ENCODE measurements around the gene SIRT6.

DNA sequence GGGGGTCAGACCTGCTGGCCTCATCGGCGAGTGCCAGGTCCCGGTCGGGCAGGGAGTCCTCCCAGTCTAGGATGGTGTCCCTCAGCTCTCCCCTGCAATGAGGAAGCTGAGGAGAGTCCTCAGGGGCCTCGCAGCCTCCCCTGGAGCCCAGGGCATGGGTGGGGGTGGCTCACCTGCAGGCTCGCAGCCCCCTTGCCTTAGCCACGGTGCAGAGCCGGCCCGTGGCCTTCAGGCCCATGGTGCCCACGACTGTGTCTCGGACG, 6.8 kb downstream of the SIRT6 start:
- TF ChIP-seq, protein P1, sequence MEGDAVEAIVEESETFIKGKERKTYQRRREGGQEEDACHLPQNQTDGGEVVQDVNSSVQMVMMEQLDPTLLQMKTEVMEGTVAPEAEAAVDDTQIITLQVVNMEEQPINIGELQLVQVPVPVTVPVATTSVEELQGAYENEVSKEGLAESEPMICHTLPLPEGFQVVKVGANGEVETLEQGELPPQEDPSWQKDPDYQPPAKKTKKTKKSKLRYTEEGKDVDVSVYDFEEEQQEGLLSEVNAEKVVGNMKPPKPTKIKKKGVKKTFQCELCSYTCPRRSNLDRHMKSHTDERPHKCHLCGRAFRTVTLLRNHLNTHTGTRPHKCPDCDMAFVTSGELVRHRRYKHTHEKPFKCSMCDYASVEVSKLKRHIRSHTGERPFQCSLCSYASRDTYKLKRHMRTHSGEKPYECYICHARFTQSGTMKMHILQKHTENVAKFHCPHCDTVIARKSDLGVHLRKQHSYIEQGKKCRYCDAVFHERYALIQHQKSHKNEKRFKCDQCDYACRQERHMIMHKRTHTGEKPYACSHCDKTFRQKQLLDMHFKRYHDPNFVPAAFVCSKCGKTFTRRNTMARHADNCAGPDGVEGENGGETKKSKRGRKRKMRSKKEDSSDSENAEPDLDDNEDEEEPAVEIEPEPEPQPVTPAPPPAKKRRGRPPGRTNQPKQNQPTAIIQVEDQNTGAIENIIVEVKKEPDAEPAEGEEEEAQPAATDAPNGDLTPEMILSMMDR (IDR thresholded peaks at IDR 0.05) = no peak
- TF ChIP-seq POLR2AphosphoS5 (IDR thresholded peaks at IDR 0.05) (no peak), POLR2A (IDR thresholded peaks at IDR 0.05) (no peak), EP300 (IDR thresholded peaks at IDR 0.05) (no peak)

Measured in stomach (tissue), 4 donors.